Keratinocyte (primary cell): ENCODE measurements around the gene SYDE1. TPM values are rescaled to one million over a fixed set of nuclear protein-coding genes. Genes with fewer than 3 reads are reported as not detected.

ENCODE experiments used
- DNase-seq: peaks from one replicate; pipeline ENCODE4 v3.0.0-alpha.2; 2011; ENCODE audit warnings: low read depth, missing footprints, low spot score
- FAIRE-seq: peaks from 2 replicates; lab custom pipeline; 2011; peaks lifted over from hg19 to GRCh38; lab: Jason Lieb, UNC
- H2AFZ ChIP-seq: 2 replicates; pipeline ENCODE4 v1.6.0; 2012; ENCODE audit warnings: low read length, control low read depth, inconsistent platforms; ENCODE audit not compliant: control insufficient read depth
- H3K27ac ChIP-seq: 2 replicates; pipeline ENCODE4 v1.5.1; 2011; ENCODE audit warnings: low read length; ENCODE audit not compliant: control insufficient read depth, insufficient read depth
- H3K27me3 ChIP-seq: 3 replicates; pipeline ENCODE4 v1.6.0; 2011; ENCODE audit warnings: low read length; ENCODE audit not compliant: control insufficient read depth, insufficient read depth; ENCODE audit errors: extremely low read depth
- H3K36me3 ChIP-seq, 2 experiments: 2 replicates in 1 of 2; 3 replicates in 1 of 2; pipeline ENCODE4 v1.5.1; 2011; ENCODE audit warnings: low read length in 2 of 2, mild to moderate bottlenecking in 1 of 2; ENCODE audit not compliant: control insufficient read depth in 2 of 2, insufficient read depth in 2 of 2; ENCODE audit errors: extremely low read depth in 1 of 2
- H3K4me1 ChIP-seq: 3 replicates; pipeline ENCODE4 v1.5.1; 2011; ENCODE audit warnings: low read length; ENCODE audit not compliant: control insufficient read depth, insufficient read depth; ENCODE audit errors: extremely low read depth
- H3K4me2 ChIP-seq: 3 replicates; pipeline ENCODE4 v1.6.0; 2011; ENCODE audit warnings: low read depth, low read length; ENCODE audit not compliant: control insufficient read depth, insufficient read depth; ENCODE audit errors: extremely low read depth
- H3K4me3 ChIP-seq, 3 experiments: fragments of 200-600 bp in 1 of 3; sonication (generic) in 1 of 3; 2 replicates in 2 of 3; 3 replicates in 1 of 3; pipeline ENCODE4 v1.5.1; 2011 to 2016; ENCODE audit warnings: low read length in 3 of 3, mild to moderate bottlenecking in 3 of 3, control low read depth in 2 of 3, inconsistent platforms in 1 of 3, low read depth in 1 of 3, mixed read lengths in 1 of 3, mixed run types in 1 of 3, moderate library complexity in 1 of 3; ENCODE audit not compliant: control insufficient read depth in 2 of 3, insufficient read depth in 2 of 3; ENCODE audit errors: extremely low read depth in 1 of 3
- H3K79me2 ChIP-seq: 2 replicates; pipeline ENCODE4 v1.6.0; 2012; ENCODE audit warnings: low read length; ENCODE audit not compliant: control insufficient read depth, insufficient read depth
- H3K9ac ChIP-seq: 3 replicates; pipeline ENCODE4 v1.6.0; 2011; ENCODE audit warnings: low read length; ENCODE audit not compliant: control insufficient read depth, insufficient read depth; ENCODE audit errors: extremely low read depth
- H3K9me1 ChIP-seq: 3 replicates; pipeline ENCODE4 v1.6.0; 2011; ENCODE audit warnings: low read length; ENCODE audit not compliant: control insufficient read depth, insufficient read depth; ENCODE audit errors: extremely low read depth
- H3K9me3 ChIP-seq: 2 replicates; pipeline ENCODE4 v1.5.1; 2012; ENCODE audit warnings: low read depth, low read length; ENCODE audit not compliant: control insufficient read depth
- H4K20me1 ChIP-seq: 3 replicates; pipeline ENCODE4 v1.6.0; 2011; ENCODE audit warnings: low read length; ENCODE audit not compliant: control insufficient read depth, insufficient read depth; ENCODE audit errors: extremely low read depth
- CTCF ChIP-seq, 3 experiments: IDR thresholded peaks in 1 of 3; conservative IDR thresholded peaks in 1 of 3; optimal IDR thresholded peaks in 1 of 3; 2 replicates in 2 of 3; 3 replicates in 1 of 3; pipeline versions ENCODE3 to v1.5.1; 2011; ENCODE audit warnings: low read length in 3 of 3, mild to moderate bottlenecking in 3 of 3, moderate library complexity in 2 of 3, control low read depth in 1 of 3, inconsistent platforms in 1 of 3; ENCODE audit not compliant: insufficient read depth in 2 of 3; ENCODE audit errors: extremely low read depth in 1 of 3
- EZH2 ChIP-seq: IDR thresholded peaks from one replicate; pipeline ENCODE4 v1.6.1; 2012; ENCODE audit warnings: inconsistent platforms, mild to moderate bottlenecking, low read length, moderate library complexity
- dilution Hi-C: fragments of 300-500 bp; cut with MboI; formaldehyde crosslinking; loops from one replicate; pipeline ENCODE4 v1.7.0; 2020; ENCODE audit warnings: low sequenced_read_pairs; ENCODE audit not compliant: extremely low pct_ligation_motif_present
- polyA plus RNA-seq, 5 experiments: library from polyadenylated mRNA; depleted of rRNA in 3 of 5; stranded (reverse) in 3 of 5; stranded (forward) in 1 of 5; unstranded in 1 of 5; fragments of >200 nt; gene quantifications; 1 replicate in 1 of 5; 2 replicates in 3 of 5; 3 replicates in 1 of 5; pipeline versions ENCODE4 v1.2.1 to v1.2.3, GENCODE V29; 2011 to 2012; ENCODE audit warnings: missing spikeins in 2 of 5, low read depth in 1 of 5, low replicate concordance in 1 of 5

The SYDE1 gene
- polyA plus RNA-seq, 1 donor (not counting 4 experiments of a cell fraction or from before 2014, with no cell fraction given) = 5.8 TPM

GRCh38 chr19:15124572-15125231 is 17.5 kb downstream of the SYDE1 start:
- Histone ChIP-seq H3K9me3 (no peaks in the 10 kb centered on the region), H3K36me3 (peaks cover 9 to 11% of the 10 kb centered on the region in 2 experiments), H3K9me1 (no peaks in the 10 kb centered on the region), H3K27ac (peak overlapping the region; percentile 94), H3K27me3 (no peaks in the 10 kb centered on the region), H3K4me3 (peak overlapping the region; percentile 83 to 98 (median 87)), H3K9ac (peak overlapping the region; percentile 95), H3K4me2 (peak overlapping the region; percentile 89), H3K4me1 (peaks cover 9% of the 10 kb centered on the region), H2AFZ (peak overlapping the region; percentile 97), H3K79me2 (no peaks in the 10 kb centered on the region), H4K20me1 (no peaks in the 10 kb centered on the region)
- no peak for TF ChIP-seq EZH2
- no peak for TF ChIP-seq CTCF (optimal IDR thresholded peaks at IDR 0.05 in 1 of 3, IDR thresholded peaks at IDR 0.05 in 1 of 3, conservative IDR thresholded peaks at IDR 0.05 in 1 of 3; ENCODE audit: extremely low read depth in 1 of 3, insufficient read depth in 2 of 3, low read length in 3 of 3)
- dilution Hi-C loops = no loop called here
- peak; percentile 52 for FAIRE-seq
- no peak for DNase-seq

GRCh38 chr19:15125232-15126067 is 18.2 kb downstream of the SYDE1 start:
- DNase-seq = peak; percentile 90
- Histone ChIP-seq H3K79me2 (no peaks in the 10 kb centered on the region), H3K4me3 (peak overlapping the region; percentile 83 to 98 (median 87)), H2AFZ (peak overlapping the region; percentile 97), H3K36me3 (peaks cover 3% of the 10 kb centered on the region in 2 experiments), H3K9ac (peak overlapping the region; percentile 95), H3K4me2 (peak overlapping the region; percentile 89), H3K9me1 (no peaks in the 10 kb centered on the region), H3K4me1 (peaks cover 15% of the 10 kb centered on the region), H3K27ac (peak overlapping the region; percentile 94), H4K20me1 (no peaks in the 10 kb centered on the region), H3K9me3 (no peaks in the 10 kb centered on the region), H3K27me3 (no peaks in the 10 kb centered on the region)
- peak in 1 of 3 experiments; percentile 41 for TF ChIP-seq CTCF (optimal IDR thresholded peaks at IDR 0.05 in 1 of 3, IDR thresholded peaks at IDR 0.05 in 1 of 3, conservative IDR thresholded peaks at IDR 0.05 in 1 of 3; ENCODE audit: extremely low read depth in 1 of 3, insufficient read depth in 2 of 3, low read length in 3 of 3)
- TF ChIP-seq EZH2 = no peak
- peak; percentile 67 for FAIRE-seq
- dilution Hi-C loops = no loop called here
